ENCODE results near the gene AGAP9.
"Not testable (repeated sequence)": the region's sequence is repeated elsewhere in the genome, so short reads cannot be mapped to it uniquely, and the experiment has no call there.

Gene AGAP9

DNA sequence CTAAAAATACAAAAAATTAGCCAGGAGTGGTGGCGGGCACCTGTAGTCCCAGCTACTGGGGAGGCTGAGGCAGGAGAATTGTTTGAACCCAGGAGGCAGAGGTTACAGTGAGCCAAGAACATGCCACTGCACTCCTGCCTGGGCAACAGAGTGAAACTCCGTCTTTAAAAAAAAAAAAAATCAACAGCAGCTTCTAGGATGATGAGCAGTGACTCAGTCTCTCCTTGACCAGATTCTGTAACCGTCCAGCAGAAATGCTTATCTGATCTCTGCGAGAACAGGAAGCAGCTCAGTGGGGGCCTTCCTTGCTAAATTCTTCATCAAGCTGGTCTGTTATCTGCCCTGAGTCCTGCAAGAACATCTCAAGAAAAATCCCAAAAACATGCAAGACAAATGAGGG is 37.5 kb downstream of the AGAP9 start:
- not testable (repeated sequence) for DNase-seq (ENCODE audit: low spot score)

DNA sequence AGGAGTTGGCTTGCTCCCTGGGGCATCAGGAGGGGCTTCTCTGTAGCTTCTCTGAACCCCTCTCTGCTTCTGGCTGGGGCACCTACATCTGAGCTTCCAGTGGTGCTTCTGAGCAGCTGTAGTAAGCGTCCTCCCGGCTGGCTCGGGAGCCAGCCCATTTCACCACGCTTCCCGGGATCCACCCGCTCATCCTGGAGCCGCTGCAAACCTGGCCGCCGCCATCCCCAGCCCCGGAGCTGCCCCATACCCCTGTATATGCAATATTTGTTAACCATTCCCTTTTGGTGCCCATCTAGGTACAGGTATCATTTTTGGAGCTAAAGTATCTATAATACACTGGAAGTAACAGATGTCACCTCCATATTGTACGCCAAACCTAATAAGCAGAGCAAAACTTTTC is 38.7 kb downstream of the AGAP9 start:
- not testable (repeated sequence) for DNase-seq (ENCODE audit: low spot score)

DNA sequence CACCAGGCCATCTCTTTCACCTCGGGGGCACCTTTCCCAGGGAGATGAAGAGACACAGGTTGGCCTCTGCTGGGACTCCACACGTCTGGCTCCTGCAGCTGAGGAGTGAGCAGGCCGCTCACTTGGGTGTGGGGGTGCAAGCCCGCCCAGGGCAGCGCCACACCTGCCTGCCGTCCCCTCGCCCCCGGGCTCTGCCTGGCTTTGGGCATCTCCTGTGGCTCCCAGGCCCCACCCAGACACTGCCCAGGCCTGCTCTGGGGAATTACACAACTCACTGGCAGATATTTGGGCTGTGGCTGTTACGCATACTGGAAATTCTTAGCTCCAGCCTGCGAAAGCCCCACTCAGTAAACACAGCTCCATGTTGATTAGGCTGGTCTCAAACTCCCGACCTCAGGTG is 39.5 kb downstream of the AGAP9 start, which contains the start of gene ANXA8:
TSS of gene ANXA8 (minus strand) at position 193 of the 400 bp plus-strand sequence. CDS start at position 11, 182 bp downstream.
- not testable (repeated sequence) for DNase-seq (ENCODE audit: low spot score)

DNA sequence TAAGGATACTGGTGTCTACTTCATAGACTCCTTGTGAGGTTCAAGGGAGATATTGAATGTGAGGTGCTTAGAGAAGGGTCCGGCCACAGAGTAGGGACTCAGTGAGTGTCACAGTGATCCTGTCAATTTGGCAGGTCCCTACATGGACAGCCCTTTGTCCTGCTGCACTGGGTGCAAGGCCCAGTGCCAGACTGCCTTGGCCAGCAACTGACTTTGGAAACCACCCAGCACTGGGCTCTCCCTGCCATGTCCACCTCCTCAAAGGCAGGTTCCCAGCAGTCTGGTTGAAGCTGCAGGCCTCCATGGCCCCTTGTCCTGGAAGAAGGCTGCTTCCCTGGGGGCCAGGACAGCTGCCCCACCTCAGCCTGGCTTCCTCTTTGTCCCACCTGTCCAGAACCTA is 41.1 kb downstream of the AGAP9 start:
- not testable (repeated sequence) for DNase-seq (ENCODE audit: low spot score)

DNA sequence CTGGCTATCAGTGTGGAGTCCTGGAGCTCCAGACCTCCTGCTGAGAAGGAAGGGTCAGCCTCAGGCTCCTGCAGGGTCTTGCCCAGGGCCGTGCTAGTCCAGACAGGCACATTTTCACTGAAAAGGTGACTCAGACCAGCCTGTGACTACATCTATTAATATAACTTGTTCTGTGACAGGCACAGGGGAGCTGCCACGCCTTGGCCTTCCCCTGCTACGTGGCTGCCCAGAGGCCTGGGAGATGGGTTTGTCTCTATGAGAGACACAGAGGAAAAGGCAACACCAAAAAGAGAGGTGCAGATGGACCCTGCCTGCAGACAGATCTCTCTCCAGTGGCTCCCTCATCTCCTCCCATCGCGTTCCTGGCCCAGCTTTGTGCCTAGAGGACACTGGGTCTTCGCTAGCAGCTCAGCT is 41.7 kb downstream of the AGAP9 start:
- DNase-seq (ENCODE audit: low spot score), result not testable (repeated sequence)

DNA sequence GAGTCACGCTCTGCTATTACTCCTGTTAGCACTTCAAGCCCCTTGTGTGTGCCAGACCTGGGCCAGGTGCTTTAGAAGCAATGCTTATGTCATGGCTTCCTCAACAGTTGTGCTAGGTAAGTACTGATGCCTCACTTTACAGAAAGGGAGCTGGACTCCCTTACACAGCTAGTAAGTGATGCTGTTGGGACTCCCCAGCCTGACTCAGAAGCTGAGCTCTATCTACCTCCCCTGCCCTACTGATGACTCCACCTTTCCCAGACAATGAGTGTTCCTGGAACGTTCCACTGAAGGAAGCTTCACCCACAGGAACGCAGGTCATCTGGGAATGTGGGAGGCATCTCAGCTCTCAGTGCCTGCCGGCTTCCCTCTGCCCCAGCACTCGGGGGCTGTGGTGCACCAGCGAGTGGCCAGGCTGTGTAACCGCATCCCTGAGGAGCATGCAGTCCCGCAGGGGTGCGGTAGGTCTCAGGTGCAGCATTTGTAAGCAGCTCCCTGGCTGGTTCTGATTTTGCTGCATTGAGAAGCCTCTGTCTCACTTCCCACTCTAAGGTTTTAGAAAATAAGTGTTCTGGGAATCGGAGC is 42.2 kb downstream of the AGAP9 start:
- DNase-seq (ENCODE audit: low spot score), result not testable (repeated sequence)

DNA sequence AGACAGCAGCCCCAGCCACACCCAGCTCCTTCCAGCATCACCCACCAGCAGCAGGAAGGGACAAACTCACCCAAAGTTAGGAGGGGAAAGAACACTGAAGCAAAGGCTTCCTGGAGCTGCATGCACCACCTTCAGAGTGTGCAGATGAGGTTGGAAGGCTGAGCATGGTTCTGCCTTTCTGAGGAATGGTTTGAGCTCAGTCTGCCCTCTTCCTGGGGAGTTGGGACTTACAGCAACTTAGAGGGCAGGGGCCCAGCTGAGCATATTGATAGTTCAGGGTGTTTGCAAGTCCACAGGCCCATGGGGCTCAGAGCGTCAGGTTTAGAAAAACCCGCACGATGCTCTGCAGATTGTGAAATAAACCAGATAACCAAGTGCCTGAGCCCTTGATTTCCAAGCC is 43.3 kb downstream of the AGAP9 start:
- DNase-seq (ENCODE audit: low spot score), result not testable (repeated sequence)

DNA sequence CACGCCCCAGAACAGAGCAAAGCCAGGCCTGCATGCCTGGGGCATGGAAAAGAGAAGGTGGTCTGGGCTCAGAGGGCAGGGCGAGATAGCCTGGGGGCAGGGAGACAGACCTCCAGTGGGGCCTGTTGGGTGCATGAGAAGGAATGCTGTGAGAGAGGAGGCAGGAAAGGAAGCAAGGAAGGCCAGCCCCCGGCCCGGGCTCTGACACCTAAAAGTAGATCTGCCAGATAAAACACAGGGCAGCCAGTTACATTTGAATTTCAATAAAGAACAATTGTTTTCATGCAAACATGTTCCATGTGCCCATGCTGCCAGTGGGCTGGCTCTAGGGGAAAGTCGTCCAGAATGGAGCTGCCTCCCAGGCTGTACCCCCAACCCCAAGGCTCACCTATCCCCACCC is 45.3 kb downstream of the AGAP9 start:
- DNase-seq (ENCODE audit: low spot score), result not testable (repeated sequence)

DNA sequence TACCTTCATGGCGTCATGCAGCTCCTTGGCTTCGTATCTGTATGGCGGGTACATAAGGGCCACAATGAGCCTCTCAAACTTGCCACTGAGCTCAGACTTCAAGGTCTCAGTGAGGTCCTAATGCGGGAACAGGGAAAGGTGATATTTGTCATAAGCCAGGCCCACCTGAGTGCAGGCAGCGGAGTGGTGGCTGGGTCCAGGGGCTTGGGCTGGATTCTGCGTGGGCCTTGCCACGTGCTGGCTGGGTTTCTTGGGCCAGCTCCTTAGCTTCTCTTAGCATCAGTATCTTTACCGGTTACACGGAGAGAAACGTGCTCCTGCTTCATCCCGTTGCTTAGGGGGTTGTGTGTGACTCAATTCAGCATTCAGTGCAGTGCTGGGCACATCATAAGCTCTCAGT is 46.4 kb downstream of the AGAP9 start:
- not testable (repeated sequence) for DNase-seq (ENCODE audit: low spot score)

DNA sequence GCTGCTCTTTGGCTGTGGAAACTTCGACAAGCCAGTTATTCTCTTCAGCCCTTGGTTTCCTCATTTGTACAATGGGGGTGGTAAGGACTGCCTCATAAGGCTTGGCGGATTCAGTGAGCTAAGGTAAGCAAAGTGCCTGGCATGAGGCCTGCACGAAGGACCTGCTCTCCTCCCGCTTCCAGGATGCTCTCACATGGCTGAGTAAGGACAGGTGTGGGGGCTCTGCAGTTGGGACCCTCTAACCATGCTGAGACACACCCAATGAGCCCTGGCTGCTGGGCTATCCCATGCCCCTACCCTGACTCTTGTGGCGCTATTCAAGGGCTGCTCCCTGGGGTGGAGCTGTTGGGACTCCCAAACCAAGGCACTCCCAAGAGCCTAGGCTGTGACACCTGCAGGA is 48.3 kb downstream of the AGAP9 start:
- DNase-seq (ENCODE audit: low spot score), result not testable (repeated sequence)

DNA sequence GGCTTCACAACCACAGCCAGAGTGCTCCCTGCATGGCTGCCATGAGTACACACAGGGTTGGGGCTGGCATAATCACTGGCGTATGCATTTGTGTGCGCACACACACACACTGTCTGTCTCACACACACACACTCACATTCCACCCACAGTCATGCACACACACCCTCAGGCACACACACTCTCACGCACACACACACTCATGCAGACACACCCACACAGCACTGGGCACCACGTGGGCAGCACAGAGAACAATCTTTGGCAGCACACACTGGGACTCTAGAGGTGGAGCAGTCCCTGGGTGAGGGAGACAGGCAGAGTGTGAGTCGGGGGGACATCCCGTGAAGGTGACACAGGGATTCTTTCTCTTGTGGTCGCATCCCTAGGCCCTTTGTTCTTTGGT is 49.9 kb downstream of the AGAP9 start:
- not testable (repeated sequence) for DNase-seq (ENCODE audit: low spot score)

DNA sequence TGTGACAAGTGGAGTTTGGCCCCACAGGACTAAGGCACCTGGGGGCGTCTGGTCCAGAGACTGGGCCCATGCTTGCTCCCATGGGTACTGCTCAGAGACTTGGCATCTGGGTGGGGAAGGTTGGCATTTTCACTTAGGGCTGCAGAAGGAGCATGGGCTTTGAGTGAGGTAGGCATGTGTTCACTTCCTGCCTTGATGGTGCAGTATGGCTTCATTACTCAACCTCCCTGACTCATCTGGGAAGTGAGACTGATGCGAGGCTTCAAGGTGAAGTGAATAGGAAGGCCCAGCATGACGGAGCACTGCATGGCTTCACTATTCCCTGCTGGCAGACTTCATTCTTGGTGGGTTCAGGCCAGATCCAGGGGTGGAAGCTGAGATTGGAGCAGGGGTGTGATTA is 50.8 kb downstream of the AGAP9 start:
- DNase-seq (ENCODE audit: low spot score), result not testable (repeated sequence)

DNA sequence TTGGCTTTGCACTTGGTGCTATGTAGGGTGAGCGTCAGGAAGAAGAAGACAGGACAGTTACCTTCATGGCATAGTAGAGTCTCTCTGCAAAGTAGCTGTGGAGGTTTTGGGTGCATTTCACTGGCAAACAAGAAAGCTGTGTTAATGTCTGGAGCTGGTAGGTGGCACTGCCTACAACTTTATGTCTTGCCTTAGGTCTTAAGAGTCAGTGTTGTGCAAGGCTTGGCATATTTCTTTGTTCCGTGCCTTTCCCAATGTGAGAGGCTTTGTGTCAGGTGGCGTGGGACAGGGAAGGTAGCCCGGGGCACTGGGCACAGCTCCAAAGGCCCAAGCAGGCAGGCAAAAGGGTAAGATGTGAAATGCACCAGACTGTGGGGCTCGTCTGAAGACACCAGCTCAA is 51.4 kb downstream of the AGAP9 start:
- DNase-seq (ENCODE audit: low spot score), result not testable (repeated sequence)

DNA sequence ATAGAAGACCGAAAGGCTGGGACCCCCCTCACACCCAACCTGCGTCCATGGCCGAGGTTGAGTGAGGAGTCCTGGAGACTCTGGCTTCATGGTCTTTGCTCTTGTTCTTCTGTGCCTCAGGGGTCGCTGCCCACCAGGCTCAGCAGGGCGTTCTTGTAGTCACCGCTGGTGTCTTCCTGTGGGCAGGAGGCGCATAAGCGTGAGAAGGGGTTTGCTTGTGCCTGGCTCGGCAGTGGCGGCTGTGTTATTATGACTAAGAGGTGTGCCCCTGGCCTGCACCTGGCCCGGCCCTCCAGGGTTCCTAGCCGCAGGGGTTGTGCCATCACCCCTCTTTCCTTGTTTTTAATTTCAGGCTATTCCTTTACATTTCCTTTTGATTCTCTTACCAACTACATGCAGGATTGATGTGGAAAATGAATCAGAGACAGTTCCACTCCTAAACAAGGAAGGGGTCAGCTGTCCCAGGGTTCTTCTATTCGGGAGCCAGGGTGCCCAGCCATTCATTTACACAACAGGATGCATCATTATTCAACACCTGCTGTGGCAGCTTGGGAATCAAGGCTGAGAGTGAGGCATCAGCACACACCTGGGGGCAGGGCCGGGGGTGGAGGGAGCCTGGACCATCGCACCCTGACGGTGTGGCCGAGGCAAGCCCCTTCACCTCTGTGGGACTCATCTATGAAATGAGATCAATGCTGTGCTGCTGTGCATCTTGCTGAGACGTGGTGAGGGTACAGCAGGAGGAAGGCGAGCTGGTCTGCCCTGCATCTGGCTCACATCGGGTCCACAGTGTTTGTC is 54.5 kb downstream of the AGAP9 start:
- not testable (repeated sequence) for DNase-seq (ENCODE audit: low spot score)

DNA sequence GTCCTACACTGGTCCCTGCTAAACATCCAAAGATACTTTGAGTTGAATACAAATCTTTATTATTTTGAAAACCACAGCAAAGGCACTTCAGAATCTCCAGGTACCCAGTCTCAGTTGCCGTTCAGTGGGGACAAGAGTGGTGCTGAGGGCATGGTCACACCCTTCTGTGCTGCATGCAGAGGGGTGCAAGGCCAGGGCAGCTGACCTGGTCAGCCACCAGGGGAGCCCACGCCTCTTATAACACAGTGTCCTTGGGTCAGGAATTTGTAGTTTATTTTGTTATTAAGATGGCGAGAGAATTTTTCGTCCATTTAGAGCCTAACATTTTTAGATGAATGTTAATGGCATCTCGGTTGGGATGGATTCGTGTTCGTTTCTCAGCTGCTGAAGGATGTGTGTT is 55.5 kb downstream of the AGAP9 start:
- not testable (repeated sequence) for DNase-seq (ENCODE audit: low spot score)

DNA sequence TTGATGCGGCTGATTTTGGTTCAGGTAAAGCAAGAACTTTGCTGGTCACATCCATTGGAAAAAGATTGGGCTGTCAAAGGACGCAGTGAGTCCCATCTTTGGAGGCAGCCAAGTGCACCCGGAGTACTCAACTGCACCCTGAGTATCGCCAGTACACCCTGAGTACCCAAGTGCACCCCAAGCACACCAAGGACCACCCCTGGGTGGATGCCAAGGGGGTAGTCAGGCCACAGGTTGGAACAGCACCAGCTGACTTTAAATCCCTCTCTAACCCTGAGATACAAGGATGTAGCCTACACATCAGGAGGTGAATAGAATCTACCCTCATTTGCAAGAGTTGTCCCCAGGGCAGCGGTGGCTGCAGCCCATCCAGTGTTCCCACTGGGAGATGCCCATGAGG is 56.0 kb downstream of the AGAP9 start:
- not testable (repeated sequence) for DNase-seq (ENCODE audit: low spot score)

DNA sequence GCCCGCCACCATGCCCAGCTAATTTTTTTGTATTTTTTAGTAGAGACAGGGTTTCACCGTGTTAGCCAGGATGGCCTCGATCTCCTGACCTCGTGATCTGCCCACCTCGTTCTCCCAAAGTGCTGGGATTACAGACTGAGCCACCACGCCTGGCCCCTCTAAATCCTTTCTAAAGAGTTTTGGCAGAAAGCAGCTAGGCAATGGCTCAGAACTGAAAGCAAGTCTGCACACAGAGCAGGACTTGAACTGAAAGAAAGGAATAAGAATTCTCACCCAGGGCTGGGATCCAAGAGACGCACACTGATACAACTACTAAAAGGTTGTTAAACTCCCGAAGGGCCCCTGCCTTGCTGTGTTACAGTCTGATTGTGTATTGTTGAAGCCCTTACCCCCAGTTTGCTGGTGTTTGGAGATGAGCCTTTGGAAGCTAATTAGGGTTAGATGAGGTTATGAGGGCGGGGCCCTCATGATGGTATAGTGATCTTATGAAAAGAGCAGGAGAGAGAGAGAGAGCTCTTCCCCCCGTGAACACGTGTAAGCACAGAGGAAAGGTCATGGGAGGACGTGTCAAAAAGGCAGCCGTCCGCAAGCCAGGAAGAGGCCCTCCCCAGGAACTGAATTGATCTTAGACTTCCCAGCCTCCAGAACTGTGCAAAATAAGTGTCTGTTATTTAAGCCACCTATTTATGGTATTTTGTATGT is 58.1 kb downstream of the AGAP9 start:
- not testable (repeated sequence) for DNase-seq (ENCODE audit: low spot score)

DNA sequence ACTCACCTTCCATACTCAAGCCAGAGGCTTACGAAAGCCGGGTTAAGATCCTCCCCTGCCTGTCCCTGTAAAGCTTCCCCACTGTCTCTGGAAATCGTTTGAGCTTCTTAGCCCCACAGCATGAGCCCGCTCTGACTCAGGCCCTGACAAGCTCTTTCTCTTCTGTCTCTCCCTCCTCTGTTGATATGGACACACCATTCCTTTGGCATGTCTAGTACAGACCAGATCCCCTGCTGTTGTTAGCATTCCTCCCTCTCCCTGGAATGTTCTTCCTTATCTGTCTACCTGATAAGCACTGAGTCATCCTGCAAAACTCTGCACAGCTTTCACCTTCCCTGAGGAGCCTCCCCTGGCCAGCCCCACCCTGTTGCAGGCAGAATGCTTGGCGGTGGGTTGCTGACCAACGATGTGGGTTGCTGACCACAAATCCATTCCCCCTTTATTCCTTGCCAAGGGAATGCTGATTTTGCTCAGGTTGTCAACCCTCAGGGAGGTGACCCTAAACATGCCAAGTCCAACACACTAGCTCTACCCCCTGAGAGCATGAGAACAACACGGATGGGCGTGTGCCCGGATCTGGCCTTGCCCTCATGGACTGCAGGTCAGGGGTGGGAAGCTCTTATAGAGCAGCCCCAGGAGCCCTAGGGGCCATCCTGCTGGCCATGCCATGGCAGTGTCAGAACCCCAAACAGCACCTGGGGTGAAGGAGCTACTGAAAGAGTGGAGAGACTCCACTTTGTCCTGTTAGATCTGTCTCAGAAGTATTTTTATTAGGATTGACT is 60.7 kb downstream of the AGAP9 start:
- DNase-seq (ENCODE audit: low spot score), result not testable (repeated sequence)

DNA sequence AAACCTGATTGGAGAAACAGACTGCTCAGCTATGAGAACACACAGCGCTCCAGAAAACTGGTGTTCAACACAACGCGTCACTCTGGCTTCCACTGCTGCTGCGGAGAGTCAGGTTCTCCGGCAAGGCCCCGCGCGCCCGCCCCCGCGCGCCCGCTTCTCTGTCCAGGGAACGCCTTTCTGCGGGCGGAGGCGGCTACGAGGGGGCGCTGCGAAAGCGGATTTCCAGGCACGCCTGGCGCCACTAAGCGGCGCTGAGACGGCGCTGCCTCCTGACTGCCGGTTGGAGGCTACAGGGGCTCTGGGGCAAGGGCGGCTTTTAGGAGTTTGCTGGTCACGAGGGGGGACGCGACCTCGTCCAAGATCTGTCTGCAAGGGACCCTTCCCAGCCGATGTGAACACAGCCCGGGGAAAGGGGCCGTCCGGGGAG is 62.2 kb downstream of the AGAP9 start:
- not testable (repeated sequence) for DNase-seq (ENCODE audit: low spot score)

DNA sequence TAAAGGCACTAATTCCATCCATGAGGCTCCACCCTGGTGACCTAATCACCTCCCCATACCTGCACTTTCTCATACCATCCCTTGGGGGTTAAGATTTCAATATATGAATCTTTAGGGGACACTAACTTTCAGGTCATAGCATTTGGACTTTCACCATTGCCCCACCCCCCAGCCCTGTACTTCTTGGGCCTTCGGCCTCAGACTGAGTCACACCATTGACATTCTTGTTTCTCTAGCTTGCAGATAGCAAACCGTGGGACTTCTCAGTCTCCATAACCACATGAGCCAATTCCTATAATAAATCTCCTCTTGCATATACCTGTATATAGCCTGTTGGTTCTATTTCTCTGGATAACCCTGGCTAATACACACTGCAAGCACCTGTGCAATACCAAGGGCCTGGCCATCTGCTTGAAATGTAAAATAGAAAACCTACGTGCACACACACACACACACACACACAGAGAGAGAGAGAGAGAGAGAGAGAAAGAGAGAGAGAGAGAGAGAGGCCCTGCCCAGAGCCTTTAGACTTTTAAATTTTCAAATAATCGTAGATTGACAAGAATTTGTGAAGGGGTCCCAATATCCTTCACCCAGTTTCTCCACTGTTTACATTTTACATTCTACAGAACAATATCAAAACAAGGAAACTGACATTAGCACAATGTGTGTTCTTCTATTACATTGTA is 64.8 kb downstream of the AGAP9 start:
- peak; percentile 70 for DNase-seq (ENCODE audit: low spot score)

DNA sequence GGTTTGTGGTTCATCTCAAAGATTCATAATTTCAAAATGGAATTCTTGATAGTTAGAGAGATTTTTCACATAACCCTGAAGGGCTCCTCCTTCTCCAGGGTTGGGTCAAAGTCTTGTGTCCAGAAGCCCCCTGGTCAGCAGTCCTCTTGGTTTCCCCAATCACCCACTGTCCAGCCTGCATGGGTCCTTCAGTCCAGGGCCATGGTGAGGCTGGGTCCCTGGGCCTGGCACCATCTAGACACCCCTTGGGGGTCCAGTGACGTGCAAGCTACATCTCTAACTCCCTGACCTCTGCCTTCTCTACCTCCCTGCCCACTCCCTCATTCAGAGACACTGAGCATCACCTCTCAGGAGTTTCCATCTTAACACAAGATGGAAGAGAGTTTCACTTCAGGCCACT is 65.6 kb downstream of the AGAP9 start:
- no peak for DNase-seq (ENCODE audit: low spot score)

DNA sequence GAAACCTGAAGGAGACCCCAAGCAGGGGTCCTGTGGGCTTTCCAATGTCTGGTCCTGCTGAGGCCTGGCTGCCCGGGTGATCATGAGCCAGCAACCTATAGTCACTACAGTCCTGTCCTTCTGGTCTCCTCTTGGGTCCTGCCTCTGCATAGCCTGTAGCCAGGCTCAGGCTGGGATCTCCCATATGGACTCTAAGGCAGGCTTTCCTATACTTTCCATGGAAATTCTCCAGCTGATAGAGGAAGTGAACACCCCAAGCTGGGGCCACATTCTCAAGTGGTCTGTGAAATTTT is 66.0 kb downstream of the AGAP9 start:
- DNase-seq (ENCODE audit: low spot score), result no peak
